Pancreas (tissue), 10 donors: ENCODE measurements around the gene AP2B1. TPM values are rescaled to one million over a fixed set of nuclear protein-coding genes. Genes with fewer than 3 reads are reported as not detected.

Experiments
- ATAC-seq, 4 donors: fragments of 200-7000 bp; cut with Tn5 transposase; one replicate each; pipeline versions ENCODE4 v1.8.0 to v1.9.1; 2020; ENCODE audit warnings: mild to moderate bottlenecking in 4 of 4, moderate library complexity in 4 of 4
- DNase-seq, 6 donors: peaks; one replicate each; pipeline ENCODE4 v3.0.0-alpha.2; 2020
- FAIRE-seq: peaks from 2 replicates; lab custom pipeline; 2012; peaks lifted over from hg19 to GRCh38; lab: Jason Lieb, UNC
- H3K27ac ChIP-seq, 4 donors: fragments of 200-600 bp; sonication (generic); 1 replicate in 3 of 4; 2 replicates in 1 of 4; pipeline versions ENCODE4 v1.5.0 to v1.8.0; 2020
- H3K27me3 ChIP-seq, 4 donors: fragments of 200-600 bp; one replicate each; pipeline ENCODE4 v1.8.0; 2021
- H3K36me3 ChIP-seq, 3 donors: fragments of 200-600 bp; sonication (generic) in 1 of 3; one replicate each; pipeline versions ENCODE4 v1.5.0 to v1.8.0; 2020 to 2021
- H3K4me1 ChIP-seq, 3 donors: fragments of 200-600 bp; one replicate each; pipeline ENCODE4 v1.8.0; 2021
- H3K4me3 ChIP-seq, 4 donors: fragments of 200-600 bp; sonication (generic) in 2 of 4; one replicate each; pipeline versions ENCODE4 v1.5.0 to v1.8.0; 2020 to 2021
- H3K9me3 ChIP-seq, 4 donors: fragments of 200-600 bp; one replicate each; pipeline ENCODE4 v1.8.0; 2021
- CTCF ChIP-seq, 4 donors: fragments of 200-600 bp; sonication (generic) in 3 of 4; IDR thresholded peaks; one replicate each; pipeline versions ENCODE4 v1.5.0 to v1.8.0; 2021; ENCODE audit warnings: antibody characterized with exemption in 4 of 4
- WGBS, 2 donors: extraction: QIAGEN DNeasy Blood & Tissue Kit; methylation state at CpG; one replicate each; pipeline ENCODE4 v1.1.7; 2013; 5-methylcytosine and 5-hydroxymethylcytosine counted together
- intact Hi-C, 3 donors: fragments of 100-400 bp; cut with DNase I; formaldehyde crosslinking; loops; one replicate each; pipeline versions ENCODE4 v1.11.1 to v1.14.2; 2022
- polyA plus RNA-seq, 2 donors: library from polyadenylated mRNA; stranded (reverse); fragments of 200-250 nt; gene quantifications; one replicate each; pipeline ENCODE4 v1.2.3, GENCODE V29; 2013
- total RNA-seq, 6 donors: library from RNA; stranded (reverse); fragmentation: NEBNext Ultra II Directional in 4 of 6; extraction: Animal tissue kit (Norgen Biotek cat#: 25700) in 4 of 6; gene quantifications; one replicate each; pipeline versions ENCODE4 v1.2.1 to v1.2.4, GENCODE V29; 2021 to 2023
- donor health status: healthy with polysubstance abuse.
- donor health status: DM: no; HTN: no; CAD: no; lungs with moderate emphysema.
- donor health status: DM: no; HTN: no; CAD: no.
- donor health status: control.
- donor health status: control.
- donor health status: Bipolar disorder and iron deficiency.
- donor health status: DM: yes; HTN: yes; CAD: no.
- donor health status: DM: no; HTN: no; CAD: no.
- donor health status: DM: no; HTN: no; CAD: no.
- donor health status: DM: yes; HTN: yes; CAD: no.

The AP2B1 gene
- total RNA-seq (10 to 100 TPM; 32.6 to 83.2 (median 52.4) TPM), polyA plus RNA-seq (10 to 100 TPM; 21.2 to 26.6 TPM)

DNA sequence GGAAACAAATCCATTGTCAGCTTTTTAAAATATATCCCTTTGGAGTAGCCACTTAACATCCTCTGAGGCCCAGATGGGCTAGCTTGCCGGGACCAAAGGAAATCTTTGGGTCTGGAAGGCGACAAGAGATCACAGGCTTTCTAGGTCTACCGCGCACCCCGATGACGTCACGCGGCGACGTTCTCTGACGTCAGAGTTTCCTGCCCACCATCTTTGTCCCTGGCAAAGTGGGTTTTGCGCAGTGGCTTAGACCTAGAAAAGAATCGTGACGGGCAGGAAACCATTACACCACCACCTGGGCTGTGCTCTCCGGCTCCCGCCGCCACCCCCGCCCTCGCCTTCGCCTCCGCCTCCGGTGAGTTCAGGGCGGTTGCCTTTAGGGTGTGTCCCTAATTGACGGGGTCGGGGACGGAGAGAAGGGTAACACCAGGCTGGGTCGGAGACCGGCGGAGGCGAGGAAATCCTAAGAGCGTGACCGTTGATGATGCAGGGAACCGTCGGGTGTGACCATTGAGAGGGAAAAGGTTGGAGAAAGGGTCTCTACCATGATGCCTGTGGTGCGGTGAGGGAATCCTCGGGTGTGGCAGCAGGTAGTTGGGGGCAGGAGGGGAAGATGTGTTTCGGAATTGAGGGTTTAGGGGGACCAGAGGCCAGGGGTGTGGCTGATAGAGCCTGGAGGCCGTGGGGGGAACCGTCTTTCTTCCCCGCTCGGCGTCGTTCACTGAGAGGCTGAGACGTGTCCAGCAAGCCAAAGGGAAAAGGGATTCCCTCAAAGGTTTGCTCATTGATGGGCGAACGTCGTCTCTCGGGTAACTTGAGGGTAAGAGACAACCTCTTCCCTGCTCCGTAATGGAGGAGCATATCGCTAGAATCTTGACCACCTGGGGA, at the start of gene AP2B1:
TSS of gene AP2B1 (plus strand) at position 249 of the 888 bp plus-strand sequence. CDS start 6,709 bp downstream, outside the sequence.
- H3K9me3 ChIP-seq: no peaks in the 10 kb centered on the region
- intact Hi-C loops: no loop called here
- H3K4me1 ChIP-seq: peaks cover 13 to 20% (median 14%) of the 10 kb centered on the region in 3 donors
- H3K27ac ChIP-seq: peak within 1 kb of the TSS; percentile 72 to 91 (median 78)
- H3K27me3 ChIP-seq: no peaks in the 10 kb centered on the region
- H3K36me3 ChIP-seq: no peaks in the 10 kb centered on the region
- WGBS, 2 donors: 0 to 1% methylated on average over 46 to 50 of the region's 50 CpGs
- no peak for TF ChIP-seq CTCF (IDR thresholded peaks at IDR 0.05)
- peak; percentile 86 to 96 (median 94) for DNase-seq
- H3K4me3 ChIP-seq: peak within 1 kb of the TSS; percentile 33 to 83 (median 70)
- ATAC-seq: peak; percentile 94 to 96 (median 96)
- peak; percentile 51 for FAIRE-seq

DNA sequence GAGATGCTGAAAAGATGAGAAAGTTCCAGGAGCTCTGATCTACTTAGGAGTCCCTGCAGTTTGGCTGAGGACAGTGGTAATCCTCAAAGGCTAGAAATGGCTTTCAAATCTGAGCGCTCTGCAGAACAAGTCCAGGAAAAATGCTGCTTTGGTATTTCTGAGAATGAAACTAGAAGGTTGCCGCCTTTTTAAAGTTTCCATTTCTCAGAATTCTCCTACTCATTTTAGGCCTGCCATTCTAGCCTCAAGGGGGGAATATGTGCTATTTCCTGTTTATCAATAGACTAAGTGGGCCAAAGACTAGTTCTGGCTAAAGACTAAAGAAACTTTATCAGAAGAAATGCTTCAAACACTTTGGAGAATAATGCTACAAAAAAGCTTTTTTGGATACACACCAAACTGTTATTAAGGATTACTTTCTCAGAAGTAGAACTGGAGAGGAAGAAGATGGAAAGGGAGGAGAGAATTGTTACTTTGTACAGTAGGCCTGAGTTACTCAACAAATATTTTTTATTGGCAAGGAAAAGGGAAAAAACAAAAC, 49.5 kb upstream of the AP2B1 start, which contains the start of gene SLFN12L:
TSS of gene SLFN12L (minus strand) at position 78 of the 541 bp plus-strand sequence. CDS start 15,314 bp downstream, outside the sequence.
- no peak within 1 kb of the TSS for H3K4me3 ChIP-seq
- no peaks in the 10 kb centered on the region for H3K4me1 ChIP-seq
- WGBS, 2 donors: 76 to 79% methylated on average over 2 of the region's 2 CpGs
- intact Hi-C loops: loop anchor here in 2 of 3 donors (5.0 to 10.0 kb wide), 4 partner anchors 210 to 373 kb away; no protein-coding TSS in a partner anchor
- H3K9me3 ChIP-seq: no peaks in the 10 kb centered on the region
- TF ChIP-seq CTCF (IDR thresholded peaks at IDR 0.05): no peak
- no peak within 1 kb of the TSS for H3K27ac ChIP-seq
- DNase-seq (no peak), ATAC-seq (peak in 1 of 4 donors; percentile 8), FAIRE-seq (no peak)
- H3K27me3 ChIP-seq: no peaks in the 10 kb centered on the region
- H3K36me3 ChIP-seq: no peaks in the 10 kb centered on the region

GRCh38 chr17:35539659-35540026, 47.5 kb upstream of the AP2B1 start:
- Histone ChIP-seq H3K27me3 (no peaks in the 10 kb centered on the region), H3K4me3 (no peak overlapping the region), H3K27ac (no peak overlapping the region), H3K36me3 (no peaks in the 10 kb centered on the region), H3K4me1 (no peaks in the 10 kb centered on the region), H3K9me3 (no peaks in the 10 kb centered on the region)
- FAIRE-seq (no peak), ATAC-seq (peak in 1 of 4 donors; percentile 11), DNase-seq (no peak)
- 31 to 42% methylated on average over 5 of the region's 5 CpGs for WGBS, 2 donors
- TF ChIP-seq CTCF (IDR thresholded peaks at IDR 0.05): no peak
- intact Hi-C loops: loop anchor here (5.0 to 10.0 kb wide), 4 partner anchors 208 to 375 kb away; no protein-coding TSS in a partner anchor

DNA sequence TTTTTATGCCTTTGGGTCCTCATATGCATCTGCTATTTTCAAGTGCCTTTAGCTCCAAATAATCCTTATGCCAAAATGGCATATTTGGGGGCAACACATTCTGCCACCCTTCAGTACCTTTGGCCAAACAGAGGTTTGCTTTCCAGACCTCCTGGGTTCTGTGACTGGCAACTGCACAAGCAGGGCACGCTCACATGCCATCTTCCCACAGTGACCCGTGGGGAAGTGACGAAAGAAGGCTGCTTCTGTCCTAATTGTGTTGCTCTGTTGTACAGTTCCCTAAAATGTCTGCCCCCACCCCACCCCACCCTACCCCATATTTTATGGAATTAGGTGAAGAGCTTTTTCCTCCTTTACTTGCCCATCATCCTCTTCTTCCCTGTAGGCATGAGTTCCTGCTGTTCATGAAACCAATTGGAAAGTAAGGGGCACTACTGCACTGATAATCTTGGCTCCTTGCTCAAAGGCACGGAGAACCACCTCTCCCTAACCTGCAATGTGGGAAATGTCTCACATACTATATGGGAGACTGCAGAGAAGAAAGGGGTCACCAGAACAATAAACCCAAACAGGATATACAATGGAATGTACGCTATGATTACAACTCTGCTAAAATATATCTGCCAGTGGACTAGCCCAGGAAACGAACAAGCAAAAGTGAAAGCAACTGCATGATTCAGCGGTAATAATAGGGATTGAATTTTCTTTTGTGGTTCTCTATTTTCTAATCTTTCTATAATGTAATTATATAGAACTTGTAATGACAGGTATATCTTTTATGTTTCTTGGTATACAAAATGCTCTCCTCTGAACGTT, 46.3 kb upstream of the AP2B1 start:
- ATAC-seq (peak in 3 of 4 donors; percentile 28 to 74 (median 64)), FAIRE-seq (peak; percentile 60), DNase-seq (peak in 1 of 6 donors; percentile 30)
- Histone ChIP-seq H3K36me3 (no peaks in the 10 kb centered on the region), H3K4me1 (no peaks in the 10 kb centered on the region), H3K9me3 (no peaks in the 10 kb centered on the region), H3K27me3 (no peaks in the 10 kb centered on the region), H3K27ac (peak overlapping the region in 2 of 4 donors; percentile 42 to 59), H3K4me3 (peak overlapping the region in 1 of 4 donors; percentile 18)
- WGBS, 2 donors: 37 to 48% methylated on average over 8 of the region's 8 CpGs
- intact Hi-C loops: loop anchor here in 1 of 3 donors (10.0 kb wide), 1 partner anchor 366 kb away; no protein-coding TSS in a partner anchor
- TF ChIP-seq CTCF (IDR thresholded peaks at IDR 0.05): no peak
